H1 (cell line): ENCODE results near the gene GSDME.
"Not testable (repeated sequence)": the region's sequence is repeated elsewhere in the genome, so short reads cannot be mapped to it uniquely, and the experiment has no call there.

Source experiments
- CTCF ChIP-seq, 3 experiments: IDR thresholded peaks; 1 replicate in 2 of 3; 2 replicates in 1 of 3; pipeline versions ENCODE4 v1.5.1 to v1.6.1; 2011; ENCODE audit warnings: low read length in 3 of 3, mild to moderate bottlenecking in 3 of 3, inconsistent platforms in 2 of 3, low read depth in 1 of 3, moderate library complexity in 1 of 3; ENCODE audit not compliant: insufficient read depth in 1 of 3; ENCODE audit errors: control extremely low read depth in 1 of 3
- EGR1 ChIP-seq: IDR thresholded peaks from 2 replicates; pipeline ENCODE4 v1.6.1; 2011; ENCODE audit warnings: low read depth, low read length, borderline replicate concordance
- GTF2F1 ChIP-seq: IDR thresholded peaks from 2 replicates; pipeline ENCODE4 v1.6.1; 2012; ENCODE audit warnings: low read depth, low read length, improper control_type of control experiment, borderline replicate concordance
- HDAC6 ChIP-seq: IDR thresholded peaks from one replicate; pipeline ENCODE4 v1.7.1; 2012; ENCODE audit warnings: low read depth, mild to moderate bottlenecking, inconsistent platforms, low read length, moderate library complexity
- MAX ChIP-seq: IDR thresholded peaks from 2 replicates; pipeline ENCODE4 v1.6.1; 2012; ENCODE audit warnings: inconsistent platforms
- NRF1 ChIP-seq: IDR thresholded peaks from 2 replicates; pipeline ENCODE4 v1.6.1; 2011; ENCODE audit warnings: mild to moderate bottlenecking, low read depth, low read length, improper control_type of control experiment
- POLR2A ChIP-seq, 2 experiments: IDR thresholded peaks; 1 replicate in 1 of 2; 2 replicates in 1 of 2; pipeline ENCODE4 v1.6.1; 2011; ENCODE audit warnings: low read depth in 2 of 2, low read length in 2 of 2, mild to moderate bottlenecking in 2 of 2; ENCODE audit errors: control extremely low read depth in 1 of 2
- TEAD4 ChIP-seq: IDR thresholded peaks from 2 replicates; pipeline ENCODE4 v1.6.1; 2012; ENCODE audit warnings: low read depth, low read length, inconsistent platforms, mixed read lengths
- USF2 ChIP-seq: IDR thresholded peaks from 2 replicates; pipeline ENCODE4 v1.6.1; 2011; ENCODE audit warnings: low read length, improper control_type of control experiment
- ZNF274 ChIP-seq: IDR thresholded peaks from 2 replicates; pipeline ENCODE4 v1.7.0; 2012; ENCODE audit warnings: low read length, borderline replicate concordance; ENCODE audit errors: extremely low read depth

GRCh38 chr7:24735594-24735993 lies 21.7 kb downstream of the GSDME start:
- TF ChIP-seq MAX; ZNF274; EGR1; TEAD4; CTCF (IDR thresholded peaks at IDR 0.05; ENCODE audit: control extremely low read depth in 1 of 3, insufficient read depth in 1 of 3, low read depth in 1 of 3, low read length in 3 of 3); USF2; HDAC6; GTF2F1; NRF1; POLR2A (IDR thresholded peaks at IDR 0.05; ENCODE audit: control extremely low read depth in 1 of 2, low read depth in 2 of 2, low read length in 2 of 2): not testable (repeated sequence)
